ENCODE results near the gene CWF19L2. TPM values are rescaled to one million over a fixed set of nuclear protein-coding genes. Genes with fewer than 3 reads are reported as not detected.
"Not testable (repeated sequence)": the region's sequence is repeated elsewhere in the genome, so short reads cannot be mapped to it uniquely, and the experiment has no call there.

CWF19L2 gene
- total RNA-seq, 4 donors from 2014 or later = 6.0 to 23.5 (median 14.8) TPM

DNA sequence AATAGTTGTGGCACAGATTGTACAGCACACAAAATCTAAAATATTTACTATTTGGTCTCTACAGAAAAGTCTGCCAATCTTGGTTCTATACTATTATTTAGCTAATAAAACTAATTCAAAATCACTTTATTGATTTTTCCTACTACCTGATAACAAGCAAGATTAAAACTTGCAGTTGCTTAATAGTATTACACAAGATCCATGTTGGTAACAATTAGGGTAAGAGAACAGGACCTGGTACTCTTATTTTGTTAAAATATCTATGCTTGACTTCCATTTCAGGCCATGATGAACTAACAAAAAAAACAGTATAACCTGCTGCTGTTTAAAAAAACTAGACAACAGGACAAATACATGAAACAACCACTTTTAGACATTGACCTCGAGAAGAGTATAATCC, 52.4 kb downstream of the CWF19L2 start:
- WGBS, 2 donors (ENCODE audit: low coverage in 1 of 2) = 84 to 100% methylated on average over 1 of the region's 1 CpG
- Histone ChIP-seq H3K27ac (no peak overlapping the region), H3K9me3 (no peaks in the 10 kb centered on the region), H3K27me3 (no peaks in the 10 kb centered on the region), H3K4me3 (no peak overlapping the region), H3K4me1 (peaks cover 0 to 9% (median 0%) of the 10 kb centered on the region in 4 donors), H3K36me3 (no peaks in the 10 kb centered on the region)
- no peak for TF ChIP-seq POLR2AphosphoS5 (IDR thresholded peaks at IDR 0.05)
- no peak for TF ChIP-seq CTCF (IDR thresholded peaks at IDR 0.05)
- TF ChIP-seq POLR2A (IDR thresholded peaks at IDR 0.05) = no peak
- no peak for TF ChIP-seq EP300 (IDR thresholded peaks at IDR 0.05; ENCODE audit: low read depth)
- intact Hi-C loops (cut with DNase I; ENCODE audit: low total_unique reads) = no loop called here
- in situ Hi-C loops (cut with MboI; ENCODE audit: low pct_ligation_motif_present in 1 of 4, low pct_unique_long_range_greater_than_20kb in 1 of 4, low sequenced_read_pairs in 3 of 4) = no loop called here
- no peak for DNase-seq

- H3K9me3 ChIP-seq; H3K27me3 ChIP-seq; DNase-seq; H3K4me3 ChIP-seq; intact Hi-C loops (cut with DNase I; ENCODE audit: low total_unique reads); H3K36me3 ChIP-seq; H3K4me1 ChIP-seq; in situ Hi-C loops (cut with MboI; ENCODE audit: low pct_ligation_motif_present in 1 of 4, low pct_unique_long_range_greater_than_20kb in 1 of 4, low sequenced_read_pairs in 3 of 4); H3K27ac ChIP-seq: not testable (repeated sequence)
- 83 to 84% methylated on average over 2 of the region's 2 CpGs for WGBS, 2 donors (ENCODE audit: low coverage in 1 of 2)
Observed at GRCh38 chr11:107401131-107401530, 56.5 kb downstream of the CWF19L2 start.

- Histone ChIP-seq H3K9me3 (peaks cover 0 to 4% of the 10 kb centered on the region in 2 donors), H3K36me3 (peaks cover 0 to 13% (median 1%) of the 10 kb centered on the region in 4 donors), H3K27me3 (no peaks in the 10 kb centered on the region), H3K4me1 (no peaks in the 10 kb centered on the region), H3K27ac (no peak overlapping the region), H3K4me3 (no peak overlapping the region)
- DNase-seq = no peak
- WGBS, 2 donors (ENCODE audit: low coverage in 1 of 2) = 96% methylated on average over 4 of the region's 4 CpGs; no CpG with 5 or more reads in 1 of the 2 donors
- intact Hi-C loops (cut with DNase I; ENCODE audit: low total_unique reads) = no loop called here
- TF ChIP-seq CTCF (IDR thresholded peaks at IDR 0.05) (no peak), POLR2AphosphoS5 (IDR thresholded peaks at IDR 0.05) (no peak), POLR2A (IDR thresholded peaks at IDR 0.05) (no peak), EP300 (IDR thresholded peaks at IDR 0.05; ENCODE audit: low read depth) (no peak)
- in situ Hi-C loops (cut with MboI; ENCODE audit: low pct_ligation_motif_present in 1 of 4, low pct_unique_long_range_greater_than_20kb in 1 of 4, low sequenced_read_pairs in 3 of 4) = no loop called here
Observed at GRCh38 chr11:107397357-107397756, 60.3 kb downstream of the CWF19L2 start.

DNA sequence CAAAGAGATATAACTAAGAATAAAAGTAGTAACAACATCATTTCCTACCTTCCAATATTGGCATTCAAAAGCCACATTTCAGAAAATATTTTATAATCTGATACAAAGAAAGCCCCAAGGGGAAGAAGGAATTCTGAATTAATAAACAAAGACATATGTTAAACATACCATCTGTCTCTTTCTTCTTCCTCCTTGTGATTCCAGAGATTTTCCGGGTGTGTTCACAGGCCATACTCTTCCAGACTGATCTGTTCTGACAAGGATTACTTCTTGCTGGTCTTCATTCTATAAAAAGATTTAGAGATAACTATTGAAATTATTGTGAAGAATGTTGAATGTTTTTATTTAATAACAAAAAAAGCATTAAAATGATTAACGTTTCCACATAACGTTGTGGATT, 65.0 kb downstream of the CWF19L2 start:
- no peaks in the 10 kb centered on the region for H3K9me3 ChIP-seq
- no peak for TF ChIP-seq CTCF (IDR thresholded peaks at IDR 0.05)
- no peak for TF ChIP-seq EP300 (IDR thresholded peaks at IDR 0.05; ENCODE audit: low read depth)
- no peak for TF ChIP-seq POLR2AphosphoS5 (IDR thresholded peaks at IDR 0.05)
- TF ChIP-seq POLR2A (IDR thresholded peaks at IDR 0.05) = no peak
- H3K27me3 ChIP-seq = no peaks in the 10 kb centered on the region
- H3K4me3 ChIP-seq = no peak overlapping the region
- WGBS, 2 donors (ENCODE audit: low coverage in 1 of 2) = 75 to 84% methylated on average over 3 of the region's 3 CpGs
- no peaks in the 10 kb centered on the region for H3K4me1 ChIP-seq
- no peak for DNase-seq
- in situ Hi-C loops (cut with MboI; ENCODE audit: low pct_ligation_motif_present in 1 of 4, low pct_unique_long_range_greater_than_20kb in 1 of 4, low sequenced_read_pairs in 3 of 4) (no loop called here), intact Hi-C loops (cut with DNase I; ENCODE audit: low total_unique reads) (loop anchor here (5.0 kb wide), 1 partner anchor 1780 kb away; no protein-coding TSS in a partner anchor)
- H3K36me3 ChIP-seq = peaks cover 0 to 29% (median 15%) of the 10 kb centered on the region in 4 donors
- no peak overlapping the region for H3K27ac ChIP-seq

GRCh38 chr11:107390701-107391100, 66.9 kb downstream of the CWF19L2 start:
- DNase-seq; H3K4me1 ChIP-seq; H3K4me3 ChIP-seq; H3K27ac ChIP-seq; in situ Hi-C loops (cut with MboI; ENCODE audit: low pct_ligation_motif_present in 1 of 4, low pct_unique_long_range_greater_than_20kb in 1 of 4, low sequenced_read_pairs in 3 of 4); H3K9me3 ChIP-seq; H3K27me3 ChIP-seq: not testable (repeated sequence)
- H3K36me3 ChIP-seq = peaks cover 0 to 29% (median 15%) of the 10 kb centered on the region in 4 donors
- intact Hi-C loops (cut with DNase I; ENCODE audit: low total_unique reads) = loop anchor here (5.0 kb wide), 1 partner anchor 1782 kb away; no protein-coding TSS in a partner anchor
- WGBS, 2 donors (ENCODE audit: low coverage in 1 of 2) = 100% methylated on average over 4 of the region's 4 CpGs; no CpG with 5 or more reads in 1 of the 2 donors

Measured in transverse colon (tissue), 4 donors.